Measurements from ENCODE around the gene PAWR. TPM values are rescaled to one million over a fixed set of nuclear protein-coding genes. Genes with fewer than 3 reads are reported as not detected.
A peak's percentile ranks its signal among the peaks of the same experiment; 100 is the strongest.

PAWR gene
- total and polyA plus RNA-seq, 2 experiments from 2014 or later, result 149 to 180 TPM

DNA sequence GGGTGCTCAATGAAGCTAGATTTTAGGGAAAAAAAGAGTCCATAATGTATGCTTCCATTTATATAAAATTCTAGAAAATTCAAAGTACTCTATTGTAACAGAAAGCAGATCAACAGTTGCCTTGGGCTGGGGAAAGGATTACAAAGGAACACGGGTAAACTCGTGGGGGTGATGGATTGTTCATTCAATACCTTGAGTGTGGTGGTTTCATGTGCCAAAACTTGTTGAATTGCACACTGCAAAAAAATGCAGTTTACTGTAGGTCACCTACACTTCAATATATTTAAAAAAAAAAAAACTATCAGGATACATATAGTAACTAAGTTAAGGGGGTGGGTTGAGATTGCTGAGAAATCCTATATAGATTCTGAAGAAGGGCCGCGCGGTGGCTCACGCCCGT, 33.6 kb downstream of the PAWR start:
- Histone ChIP-seq H3K36me3 (ENCODE audit: insufficient read depth) (no peaks in the 10 kb centered on the region), H3K4me2 (0 out of 2 replicates have a peak overlapping the region, but pooled peaks have one; percentile 57), H3K79me2 (replicated peaks; ENCODE audit: insufficient read depth) (peaks cover 100% of the 10 kb centered on the region), H2AFZ (no peak overlapping the region), H3K27me3 (ENCODE audit: insufficient read depth) (no peaks in the 10 kb centered on the region), H4K20me1 (replicated peaks; ENCODE audit: insufficient read depth) (peaks cover 78% of the 10 kb centered on the region), H3K27ac (ENCODE audit: low read depth) (no peak overlapping the region), H3K4me1 (ENCODE audit: insufficient read depth) (peaks cover 66% of the 10 kb centered on the region), H3F3A (replicated peaks; ENCODE audit: low read depth) (peaks cover 8% of the 10 kb centered on the region; the same call in 1 of the 2 replicates), H3K4me3 (no peak overlapping the region), H3K9me2 (ENCODE audit: insufficient read depth) (no peaks in the 10 kb centered on the region)
- Mint-ChIP-seq H3K27me3 (ENCODE audit: insufficient read depth, low read depth, poor library complexity) (peaks cover 4% of the 10 kb centered on the region), H3K4me3 (no peak overlapping the region), H3K9me3 (no peaks in the 10 kb centered on the region), H3K4me1 (peaks cover 52% of the 10 kb centered on the region), H3K27ac (no peak overlapping the region), H3K36me3 (ENCODE audit: low read depth) (peaks cover 20% of the 10 kb centered on the region)
- DNase-seq (ENCODE audit: low spot score), result no peak
- no peak for ATAC-seq
- TF ChIP-seq JUNB (IDR thresholded peaks at IDR 0.05; ENCODE audit: unreplicated experiment) (no peak), NANOG (IDR thresholded peaks at IDR 0.05; ENCODE audit: borderline replicate concordance) (no peak), ZNF114 (CRISPR knock-in tag; IDR thresholded peaks at IDR 0.05) (no peak), EZH2phosphoT487 (IDR thresholded peaks at IDR 0.05; ENCODE audit: unreplicated experiment) (no peak), ZNF331 (CRISPR knock-in tag; IDR thresholded peaks at IDR 0.05; ENCODE audit: low read depth) (no peak), POLR2AphosphoS5 (IDR thresholded peaks at IDR 0.05; ENCODE audit: low read depth) (no peak; the same call in 1 of the 2 replicates)
- TF ChIP-seq, protein P1, sequence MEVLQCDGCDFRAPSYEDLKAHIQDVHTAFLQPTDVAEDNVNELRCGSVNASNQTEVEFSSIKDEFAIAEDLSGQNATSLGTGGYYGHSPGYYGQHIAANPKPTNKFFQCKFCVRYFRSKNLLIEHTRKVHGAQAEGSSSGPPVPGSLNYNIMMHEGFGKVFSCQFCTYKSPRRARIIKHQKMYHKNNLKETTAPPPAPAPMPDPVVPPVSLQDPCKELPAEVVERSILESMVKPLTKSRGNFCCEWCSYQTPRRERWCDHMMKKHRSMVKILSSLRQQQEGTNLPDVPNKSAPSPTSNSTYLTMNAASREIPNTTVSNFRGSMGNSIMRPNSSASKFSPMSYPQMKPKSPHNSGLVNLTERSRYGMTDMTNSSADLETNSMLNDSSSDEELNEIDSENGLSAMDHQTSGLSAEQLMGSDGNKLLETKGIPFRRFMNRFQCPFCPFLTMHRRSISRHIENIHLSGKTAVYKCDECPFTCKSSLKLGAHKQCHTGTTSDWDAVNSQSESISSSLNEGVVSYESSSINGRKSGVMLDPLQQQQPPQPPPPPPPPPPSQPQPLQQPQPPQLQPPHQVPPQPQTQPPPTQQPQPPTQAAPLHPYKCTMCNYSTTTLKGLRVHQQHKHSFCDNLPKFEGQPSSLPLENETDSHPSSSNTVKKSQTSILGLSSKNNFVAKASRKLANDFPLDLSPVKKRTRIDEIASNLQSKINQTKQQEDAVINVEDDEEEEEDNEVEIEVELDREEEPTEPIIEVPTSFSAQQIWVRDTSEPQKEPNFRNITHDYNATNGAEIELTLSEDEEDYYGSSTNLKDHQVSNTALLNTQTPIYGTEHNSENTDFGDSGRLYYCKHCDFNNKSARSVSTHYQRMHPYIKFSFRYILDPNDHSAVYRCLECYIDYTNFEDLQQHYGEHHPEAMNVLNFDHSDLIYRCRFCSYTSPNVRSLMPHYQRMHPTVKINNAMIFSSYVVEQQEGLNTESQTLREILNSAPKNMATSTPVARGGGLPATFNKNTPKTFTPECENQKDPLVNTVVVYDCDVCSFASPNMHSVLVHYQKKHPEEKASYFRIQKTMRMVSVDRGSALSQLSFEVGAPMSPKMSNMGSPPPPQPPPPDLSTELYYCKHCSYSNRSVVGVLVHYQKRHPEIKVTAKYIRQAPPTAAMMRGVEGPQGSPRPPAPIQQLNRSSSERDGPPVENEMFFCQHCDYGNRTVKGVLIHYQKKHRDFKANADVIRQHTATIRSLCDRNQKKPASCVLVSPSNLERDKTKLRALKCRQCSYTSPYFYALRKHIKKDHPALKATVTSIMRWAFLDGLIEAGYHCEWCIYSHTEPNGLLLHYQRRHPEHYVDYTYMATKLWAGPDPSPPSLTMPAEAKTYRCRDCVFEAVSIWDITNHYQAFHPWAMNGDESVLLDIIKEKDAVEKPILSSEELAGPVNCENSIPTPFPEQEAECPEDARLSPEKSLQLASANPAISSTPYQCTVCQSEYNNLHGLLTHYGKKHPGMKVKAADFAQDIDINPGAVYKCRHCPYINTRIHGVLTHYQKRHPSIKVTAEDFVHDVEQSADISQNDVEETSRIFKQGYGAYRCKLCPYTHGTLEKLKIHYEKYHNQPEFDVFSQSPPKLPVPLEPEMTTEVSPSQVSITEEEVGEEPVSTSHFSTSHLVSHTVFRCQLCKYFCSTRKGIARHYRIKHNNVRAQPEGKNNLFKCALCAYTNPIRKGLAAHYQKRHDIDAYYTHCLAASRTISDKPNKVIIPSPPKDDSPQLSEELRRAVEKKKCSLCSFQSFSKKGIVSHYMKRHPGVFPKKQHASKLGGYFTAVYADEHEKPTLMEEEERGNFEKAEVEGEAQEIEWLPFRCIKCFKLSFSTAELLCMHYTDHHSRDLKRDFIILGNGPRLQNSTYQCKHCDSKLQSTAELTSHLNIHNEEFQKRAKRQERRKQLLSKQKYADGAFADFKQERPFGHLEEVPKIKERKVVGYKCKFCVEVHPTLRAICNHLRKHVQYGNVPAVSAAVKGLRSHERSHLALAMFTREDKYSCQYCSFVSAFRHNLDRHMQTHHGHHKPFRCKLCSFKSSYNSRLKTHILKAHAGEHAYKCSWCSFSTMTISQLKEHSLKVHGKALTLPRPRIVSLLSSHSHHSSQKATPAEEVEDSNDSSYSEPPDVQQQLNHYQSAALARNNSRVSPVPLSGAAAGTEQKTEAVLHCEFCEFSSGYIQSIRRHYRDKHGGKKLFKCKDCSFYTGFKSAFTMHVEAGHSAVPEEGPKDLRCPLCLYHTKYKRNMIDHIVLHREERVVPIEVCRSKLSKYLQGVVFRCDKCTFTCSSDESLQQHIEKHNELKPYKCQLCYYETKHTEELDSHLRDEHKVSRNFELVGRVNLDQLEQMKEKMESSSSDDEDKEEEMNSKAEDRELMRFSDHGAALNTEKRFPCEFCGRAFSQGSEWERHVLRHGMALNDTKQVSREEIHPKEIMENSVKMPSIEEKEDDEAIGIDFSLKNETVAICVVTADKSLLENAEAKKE (CRISPR knock-in tag; IDR thresholded peaks at IDR 0.05), result no peak
- TF ChIP-seq, protein P2, sequence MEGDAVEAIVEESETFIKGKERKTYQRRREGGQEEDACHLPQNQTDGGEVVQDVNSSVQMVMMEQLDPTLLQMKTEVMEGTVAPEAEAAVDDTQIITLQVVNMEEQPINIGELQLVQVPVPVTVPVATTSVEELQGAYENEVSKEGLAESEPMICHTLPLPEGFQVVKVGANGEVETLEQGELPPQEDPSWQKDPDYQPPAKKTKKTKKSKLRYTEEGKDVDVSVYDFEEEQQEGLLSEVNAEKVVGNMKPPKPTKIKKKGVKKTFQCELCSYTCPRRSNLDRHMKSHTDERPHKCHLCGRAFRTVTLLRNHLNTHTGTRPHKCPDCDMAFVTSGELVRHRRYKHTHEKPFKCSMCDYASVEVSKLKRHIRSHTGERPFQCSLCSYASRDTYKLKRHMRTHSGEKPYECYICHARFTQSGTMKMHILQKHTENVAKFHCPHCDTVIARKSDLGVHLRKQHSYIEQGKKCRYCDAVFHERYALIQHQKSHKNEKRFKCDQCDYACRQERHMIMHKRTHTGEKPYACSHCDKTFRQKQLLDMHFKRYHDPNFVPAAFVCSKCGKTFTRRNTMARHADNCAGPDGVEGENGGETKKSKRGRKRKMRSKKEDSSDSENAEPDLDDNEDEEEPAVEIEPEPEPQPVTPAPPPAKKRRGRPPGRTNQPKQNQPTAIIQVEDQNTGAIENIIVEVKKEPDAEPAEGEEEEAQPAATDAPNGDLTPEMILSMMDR (conservative IDR thresholded peaks at IDR 0.05; ENCODE audit: low read depth in 2 of 2), result no peak
- TF ChIP-seq, protein P3, sequence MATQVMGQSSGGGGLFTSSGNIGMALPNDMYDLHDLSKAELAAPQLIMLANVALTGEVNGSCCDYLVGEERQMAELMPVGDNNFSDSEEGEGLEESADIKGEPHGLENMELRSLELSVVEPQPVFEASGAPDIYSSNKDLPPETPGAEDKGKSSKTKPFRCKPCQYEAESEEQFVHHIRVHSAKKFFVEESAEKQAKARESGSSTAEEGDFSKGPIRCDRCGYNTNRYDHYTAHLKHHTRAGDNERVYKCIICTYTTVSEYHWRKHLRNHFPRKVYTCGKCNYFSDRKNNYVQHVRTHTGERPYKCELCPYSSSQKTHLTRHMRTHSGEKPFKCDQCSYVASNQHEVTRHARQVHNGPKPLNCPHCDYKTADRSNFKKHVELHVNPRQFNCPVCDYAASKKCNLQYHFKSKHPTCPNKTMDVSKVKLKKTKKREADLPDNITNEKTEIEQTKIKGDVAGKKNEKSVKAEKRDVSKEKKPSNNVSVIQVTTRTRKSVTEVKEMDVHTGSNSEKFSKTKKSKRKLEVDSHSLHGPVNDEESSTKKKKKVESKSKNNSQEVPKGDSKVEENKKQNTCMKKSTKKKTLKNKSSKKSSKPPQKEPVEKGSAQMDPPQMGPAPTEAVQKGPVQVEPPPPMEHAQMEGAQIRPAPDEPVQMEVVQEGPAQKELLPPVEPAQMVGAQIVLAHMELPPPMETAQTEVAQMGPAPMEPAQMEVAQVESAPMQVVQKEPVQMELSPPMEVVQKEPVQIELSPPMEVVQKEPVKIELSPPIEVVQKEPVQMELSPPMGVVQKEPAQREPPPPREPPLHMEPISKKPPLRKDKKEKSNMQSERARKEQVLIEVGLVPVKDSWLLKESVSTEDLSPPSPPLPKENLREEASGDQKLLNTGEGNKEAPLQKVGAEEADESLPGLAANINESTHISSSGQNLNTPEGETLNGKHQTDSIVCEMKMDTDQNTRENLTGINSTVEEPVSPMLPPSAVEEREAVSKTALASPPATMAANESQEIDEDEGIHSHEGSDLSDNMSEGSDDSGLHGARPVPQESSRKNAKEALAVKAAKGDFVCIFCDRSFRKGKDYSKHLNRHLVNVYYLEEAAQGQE (IDR thresholded peaks at IDR 0.05; ENCODE audit: unreplicated experiment), result no peak
